ENCODE measurements around the gene IL5. TPM values are rescaled to one million over a fixed set of nuclear protein-coding genes. Genes with fewer than 3 reads are reported as not detected.

IL5 gene
- total and polyA plus RNA-seq, 2 donors (not counting 1 experiment from before 2014, with no cell fraction given) = not detected

DNA sequence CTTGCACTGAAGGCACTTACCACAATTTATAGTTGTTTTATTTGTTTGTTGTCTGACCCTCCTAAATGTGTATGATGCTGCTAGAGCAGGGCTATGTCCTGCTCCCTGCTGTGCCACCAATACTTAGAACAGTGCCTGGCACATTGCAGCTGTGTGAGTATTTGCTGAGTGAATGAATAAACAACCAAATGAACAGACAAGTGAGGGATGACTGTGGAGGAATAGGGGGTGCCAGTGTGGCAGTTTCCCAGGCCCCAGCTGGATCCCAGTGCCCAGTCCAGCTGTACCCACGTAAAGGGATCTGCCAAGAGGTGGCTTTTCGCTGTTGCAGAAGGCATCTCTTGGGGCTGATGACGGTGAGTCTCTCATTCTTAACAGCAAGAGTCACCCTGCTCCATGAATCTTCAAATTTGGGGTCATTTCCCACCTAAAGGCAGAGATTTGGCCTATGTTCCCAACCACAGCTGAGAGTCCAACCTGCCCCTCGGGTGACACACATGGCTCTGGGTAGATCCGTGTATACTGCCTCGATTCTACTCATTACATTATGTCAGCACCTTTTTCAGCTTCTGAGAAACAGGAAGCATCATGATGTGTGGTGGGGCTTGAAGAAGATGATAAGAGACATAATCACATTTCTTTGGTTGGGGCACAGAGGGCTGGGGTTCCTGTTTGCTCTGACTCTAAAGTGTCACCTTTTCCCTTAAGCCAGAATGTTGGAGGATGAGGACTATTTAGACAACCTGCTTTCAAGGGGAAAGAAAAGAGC, 14.3 kb downstream of the IL5 start:
- no peaks in the 10 kb centered on the region for H3K4me1 ChIP-seq (ENCODE audit: control insufficient read depth, extremely low read depth, insufficient read depth, low read length)
- no peak overlapping the region for H3K4me2 ChIP-seq (ENCODE audit: extremely low read depth, insufficient read depth, low read length)
- H3K9me3 ChIP-seq (ENCODE audit: control insufficient read depth, insufficient read depth, low read depth, low read length) = no peaks in the 10 kb centered on the region
- H4K20me1 ChIP-seq (ENCODE audit: control insufficient read depth, extremely low read depth, insufficient read depth, low read length) = no peaks in the 10 kb centered on the region
- no peak for DNase-seq (ENCODE audit: low read depth in 2 of 2)
- no peaks in the 10 kb centered on the region for H3K79me2 ChIP-seq (ENCODE audit: control insufficient read depth, insufficient read depth, low read length)
- no peak overlapping the region for H3K9ac ChIP-seq (ENCODE audit: insufficient read depth, low read length)
- H3K4me3 ChIP-seq (replicated peaks in 1 of 4; ENCODE audit: control extremely low read depth in 1 of 4, insufficient read depth in 1 of 4, low read depth in 3 of 4, low read length in 4 of 4) = no peak overlapping the region
- H3K27ac ChIP-seq (ENCODE audit: insufficient read depth, low read length) = no peak overlapping the region
- no peak for TF ChIP-seq EZH2 (IDR thresholded peaks at IDR 0.05; ENCODE audit: low read length, missing control alignments)
- TF ChIP-seq, protein P1, sequence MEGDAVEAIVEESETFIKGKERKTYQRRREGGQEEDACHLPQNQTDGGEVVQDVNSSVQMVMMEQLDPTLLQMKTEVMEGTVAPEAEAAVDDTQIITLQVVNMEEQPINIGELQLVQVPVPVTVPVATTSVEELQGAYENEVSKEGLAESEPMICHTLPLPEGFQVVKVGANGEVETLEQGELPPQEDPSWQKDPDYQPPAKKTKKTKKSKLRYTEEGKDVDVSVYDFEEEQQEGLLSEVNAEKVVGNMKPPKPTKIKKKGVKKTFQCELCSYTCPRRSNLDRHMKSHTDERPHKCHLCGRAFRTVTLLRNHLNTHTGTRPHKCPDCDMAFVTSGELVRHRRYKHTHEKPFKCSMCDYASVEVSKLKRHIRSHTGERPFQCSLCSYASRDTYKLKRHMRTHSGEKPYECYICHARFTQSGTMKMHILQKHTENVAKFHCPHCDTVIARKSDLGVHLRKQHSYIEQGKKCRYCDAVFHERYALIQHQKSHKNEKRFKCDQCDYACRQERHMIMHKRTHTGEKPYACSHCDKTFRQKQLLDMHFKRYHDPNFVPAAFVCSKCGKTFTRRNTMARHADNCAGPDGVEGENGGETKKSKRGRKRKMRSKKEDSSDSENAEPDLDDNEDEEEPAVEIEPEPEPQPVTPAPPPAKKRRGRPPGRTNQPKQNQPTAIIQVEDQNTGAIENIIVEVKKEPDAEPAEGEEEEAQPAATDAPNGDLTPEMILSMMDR (conservative IDR thresholded peaks at IDR 0.05 in 1 of 2, IDR thresholded peaks at IDR 0.05 in 1 of 2; ENCODE audit: low read depth in 1 of 2, low read length in 2 of 2) = no peak
- H3K27me3 ChIP-seq (ENCODE audit: control insufficient read depth, insufficient read depth, low read length) = peaks cover 5% of the 10 kb centered on the region
- H2AFZ ChIP-seq (ENCODE audit: low read length) = no peak overlapping the region
- H3K36me3 ChIP-seq (ENCODE audit: control insufficient read depth, insufficient read depth, low read length) = no peaks in the 10 kb centered on the region

DNA sequence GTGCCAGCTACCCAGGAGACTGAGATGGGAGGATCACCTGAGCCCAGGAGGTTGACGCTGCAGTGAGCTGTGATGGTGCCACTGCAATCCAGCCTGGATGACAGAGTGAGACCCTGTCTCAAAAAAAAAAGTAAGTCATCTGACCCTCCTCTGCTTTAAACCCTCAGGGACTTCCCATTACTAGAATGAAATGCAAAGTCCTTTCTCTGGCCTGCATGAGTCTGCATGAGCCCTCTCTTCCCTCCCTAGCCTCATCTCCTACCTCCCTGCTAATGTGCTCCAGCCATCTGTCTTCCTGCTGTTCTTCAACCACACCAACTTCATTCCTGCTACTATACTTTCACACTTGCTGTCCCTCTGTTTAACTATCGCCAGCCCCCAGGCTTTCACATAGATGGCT, 15.3 kb downstream of the IL5 start:
- Histone ChIP-seq H3K4me3 (replicated peaks in 1 of 4; ENCODE audit: control extremely low read depth in 1 of 4, insufficient read depth in 1 of 4, low read depth in 3 of 4, low read length in 4 of 4) (no peak overlapping the region), H3K9me3 (ENCODE audit: control insufficient read depth, insufficient read depth, low read depth, low read length) (no peaks in the 10 kb centered on the region), H2AFZ (ENCODE audit: low read length) (no peak overlapping the region), H3K79me2 (ENCODE audit: control insufficient read depth, insufficient read depth, low read length) (no peaks in the 10 kb centered on the region), H3K27me3 (ENCODE audit: control insufficient read depth, insufficient read depth, low read length) (peaks cover 5% of the 10 kb centered on the region), H4K20me1 (ENCODE audit: control insufficient read depth, extremely low read depth, insufficient read depth, low read length) (no peaks in the 10 kb centered on the region), H3K36me3 (ENCODE audit: control insufficient read depth, insufficient read depth, low read length) (no peaks in the 10 kb centered on the region), H3K27ac (ENCODE audit: insufficient read depth, low read length) (no peak overlapping the region), H3K9ac (ENCODE audit: insufficient read depth, low read length) (no peak overlapping the region), H3K4me1 (ENCODE audit: control insufficient read depth, extremely low read depth, insufficient read depth, low read length) (no peaks in the 10 kb centered on the region), H3K4me2 (ENCODE audit: extremely low read depth, insufficient read depth, low read length) (no peak overlapping the region)
- TF ChIP-seq, protein P1 (conservative IDR thresholded peaks at IDR 0.05 in 1 of 2, IDR thresholded peaks at IDR 0.05 in 1 of 2; ENCODE audit: low read depth in 1 of 2, low read length in 2 of 2) = no peak
- TF ChIP-seq EZH2 (IDR thresholded peaks at IDR 0.05; ENCODE audit: low read length, missing control alignments) = no peak
- DNase-seq (ENCODE audit: low read depth in 2 of 2) = no peak

DNA sequence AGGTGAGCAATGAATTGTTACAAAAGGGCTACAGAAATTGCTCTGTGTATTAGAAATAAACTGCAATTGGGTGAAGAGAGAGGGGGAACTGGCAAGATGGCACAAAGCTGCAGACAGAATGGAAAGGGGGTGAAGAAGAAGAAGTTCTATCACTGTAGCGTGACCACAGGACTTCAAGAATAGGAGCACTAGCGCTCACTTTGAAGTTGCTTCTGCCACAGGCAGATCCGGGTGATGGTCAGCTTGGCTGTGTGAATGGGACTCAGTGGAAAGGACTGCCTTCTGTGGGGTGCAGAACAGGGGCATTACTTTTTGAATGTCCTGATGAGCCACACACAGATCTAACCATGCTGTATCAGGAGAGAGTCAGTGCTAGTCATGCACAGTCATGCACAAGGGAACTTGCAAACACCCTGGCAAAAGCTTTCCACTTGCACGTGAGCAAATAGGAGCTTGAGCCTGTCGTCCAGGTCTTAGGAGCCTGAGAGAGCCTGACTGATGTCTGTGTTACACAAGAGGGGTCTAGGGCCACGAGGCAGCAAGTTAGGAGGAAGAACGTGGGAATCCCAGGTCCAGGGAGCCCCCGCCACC, 16.3 kb downstream of the IL5 start:
- TF ChIP-seq, protein P1 (conservative IDR thresholded peaks at IDR 0.05 in 1 of 2, IDR thresholded peaks at IDR 0.05 in 1 of 2; ENCODE audit: low read depth in 1 of 2, low read length in 2 of 2) = no peak
- TF ChIP-seq EZH2 (IDR thresholded peaks at IDR 0.05; ENCODE audit: low read length, missing control alignments) = no peak
- no peak overlapping the region for H3K27ac ChIP-seq (ENCODE audit: insufficient read depth, low read length)
- H3K9me3 ChIP-seq (ENCODE audit: control insufficient read depth, insufficient read depth, low read depth, low read length) = no peaks in the 10 kb centered on the region
- no peak overlapping the region for H3K4me2 ChIP-seq (ENCODE audit: extremely low read depth, insufficient read depth, low read length)
- no peaks in the 10 kb centered on the region for H3K79me2 ChIP-seq (ENCODE audit: control insufficient read depth, insufficient read depth, low read length)
- DNase-seq (ENCODE audit: low read depth in 2 of 2) = no peak
- no peak overlapping the region for H3K4me3 ChIP-seq (replicated peaks in 1 of 4; ENCODE audit: control extremely low read depth in 1 of 4, insufficient read depth in 1 of 4, low read depth in 3 of 4, low read length in 4 of 4)
- H2AFZ ChIP-seq (ENCODE audit: low read length) = no peak overlapping the region
- H3K4me1 ChIP-seq (ENCODE audit: control insufficient read depth, extremely low read depth, insufficient read depth, low read length) = no peaks in the 10 kb centered on the region
- H3K36me3 ChIP-seq (ENCODE audit: control insufficient read depth, insufficient read depth, low read length) = no peaks in the 10 kb centered on the region
- peaks cover 4% of the 10 kb centered on the region for H3K27me3 ChIP-seq (ENCODE audit: control insufficient read depth, insufficient read depth, low read length)
- H3K9ac ChIP-seq (ENCODE audit: insufficient read depth, low read length) = no peak overlapping the region
- H4K20me1 ChIP-seq (ENCODE audit: control insufficient read depth, extremely low read depth, insufficient read depth, low read length) = no peaks in the 10 kb centered on the region

Data from fibroblast of lung (primary cell).